Chondrocyte (in vitro differentiated cells): ENCODE results near the gene ARHGAP40. TPM values are rescaled to one million over a fixed set of nuclear protein-coding genes. Genes with fewer than 3 reads are reported as not detected.

Experiments used
- DNase-seq: peaks from one replicate; pipeline ENCODE4 v3.0.0; 2021; ENCODE audit warnings: mixed read lengths, low spot score
- H3K27ac Mint-ChIP-seq: one replicate; pipeline ENCODE4 v1.8.0; 2021; ENCODE audit warnings: mild to moderate bottlenecking, moderate library complexity, mixed read lengths; ENCODE audit not compliant: unreplicated experiment
- H3K27me3 Mint-ChIP-seq: 2 replicates; pipeline ENCODE4 v1.8.0; 2021; ENCODE audit warnings: low read depth, mixed read lengths
- H3K36me3 Mint-ChIP-seq: 2 replicates; pipeline ENCODE4 v1.8.0; 2021; ENCODE audit warnings: low read depth, mixed read lengths
- H3K4me1 Mint-ChIP-seq: 2 replicates; pipeline ENCODE4 v1.8.0; 2021; ENCODE audit warnings: low read depth, mild to moderate bottlenecking, mixed read lengths
- H3K4me3 Mint-ChIP-seq: one replicate; pipeline ENCODE4 v1.8.0; 2021; ENCODE audit warnings: mild to moderate bottlenecking, moderate library complexity, mixed read lengths; ENCODE audit not compliant: unreplicated experiment
- H3K9me3 Mint-ChIP-seq: 2 replicates; pipeline ENCODE4 v1.8.0; 2021; ENCODE audit warnings: low read depth, mixed read lengths
- total RNA-seq: library from RNA; stranded (reverse); gene quantifications from 3 replicates; pipeline ENCODE4 v1.2.1, GENCODE V29; 2021
- TF ChIP-seq, protein P1 (sequence below): fragments of 200-600 bp; sonication (generic); IDR thresholded peaks from 2 replicates; pipeline ENCODE4 v1.5.0; 2021; ENCODE audit warnings: antibody characterized with exemption, mild to moderate bottlenecking, moderate library complexity

The ARHGAP40 gene
- total RNA-seq, 1 donor from 2014 or later, result not detected

DNA sequence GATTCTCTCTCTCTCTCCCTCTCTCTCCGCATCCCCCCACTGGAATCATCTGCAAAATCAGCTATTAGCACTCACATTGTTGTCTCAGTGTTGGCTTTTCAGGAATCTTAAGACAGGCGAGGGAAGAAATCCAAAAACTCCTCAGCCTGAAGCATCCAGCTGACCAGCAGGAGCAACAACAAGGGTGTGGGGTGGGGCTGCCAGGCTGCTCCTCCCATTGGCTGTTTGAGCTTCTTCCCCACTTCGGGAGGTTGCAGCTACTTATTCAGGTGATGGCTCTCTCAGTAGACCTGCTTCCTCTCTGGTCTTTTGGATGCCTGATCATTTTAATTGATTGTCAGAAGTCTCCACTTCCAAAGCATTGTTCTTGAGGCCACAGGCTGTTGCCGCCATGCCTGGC is 98.5 kb downstream of the ARHGAP40 start:
- peaks cover 38% of the 10 kb centered on the region for H3K27me3 Mint-ChIP-seq
- no peaks in the 10 kb centered on the region for H3K36me3 Mint-ChIP-seq
- no peak overlapping the region for H3K27ac Mint-ChIP-seq
- H3K4me1 Mint-ChIP-seq, result no peaks in the 10 kb centered on the region
- TF ChIP-seq, protein P1, sequence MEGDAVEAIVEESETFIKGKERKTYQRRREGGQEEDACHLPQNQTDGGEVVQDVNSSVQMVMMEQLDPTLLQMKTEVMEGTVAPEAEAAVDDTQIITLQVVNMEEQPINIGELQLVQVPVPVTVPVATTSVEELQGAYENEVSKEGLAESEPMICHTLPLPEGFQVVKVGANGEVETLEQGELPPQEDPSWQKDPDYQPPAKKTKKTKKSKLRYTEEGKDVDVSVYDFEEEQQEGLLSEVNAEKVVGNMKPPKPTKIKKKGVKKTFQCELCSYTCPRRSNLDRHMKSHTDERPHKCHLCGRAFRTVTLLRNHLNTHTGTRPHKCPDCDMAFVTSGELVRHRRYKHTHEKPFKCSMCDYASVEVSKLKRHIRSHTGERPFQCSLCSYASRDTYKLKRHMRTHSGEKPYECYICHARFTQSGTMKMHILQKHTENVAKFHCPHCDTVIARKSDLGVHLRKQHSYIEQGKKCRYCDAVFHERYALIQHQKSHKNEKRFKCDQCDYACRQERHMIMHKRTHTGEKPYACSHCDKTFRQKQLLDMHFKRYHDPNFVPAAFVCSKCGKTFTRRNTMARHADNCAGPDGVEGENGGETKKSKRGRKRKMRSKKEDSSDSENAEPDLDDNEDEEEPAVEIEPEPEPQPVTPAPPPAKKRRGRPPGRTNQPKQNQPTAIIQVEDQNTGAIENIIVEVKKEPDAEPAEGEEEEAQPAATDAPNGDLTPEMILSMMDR, result no peak
- H3K9me3 Mint-ChIP-seq, result no peaks in the 10 kb centered on the region
- DNase-seq, result no peak
- H3K4me3 Mint-ChIP-seq, result no peak overlapping the region

Other genes starting within 250 kb of the ARHGAP40 start
- 20.8 to 24.1 TPM (median 23.6 TPM) in 3 replicates for gene SNHG17, start 166.5 kb upstream of the ARHGAP40 start, total RNA-seq
- gene RALGAPB, start 129.0 kb upstream of the ARHGAP40 start, total RNA-seq, result 29.5 to 35.5 TPM (median 32.6 TPM) in 3 replicates
- gene ADIG, start 20.6 kb upstream of the ARHGAP40 start, total RNA-seq, result not detected in 3 replicates
- not detected in 3 replicates for gene SLC32A1, start 122.7 kb downstream of the ARHGAP40 start, total RNA-seq
- 4.1 to 5.2 TPM (median 4.9 TPM) in 3 replicates for gene ACTR5, start 146.7 kb downstream of the ARHGAP40 start, total RNA-seq
- not detected in 3 replicates for gene PPP1R16B, start 203.9 kb downstream of the ARHGAP40 start, total RNA-seq